ENCODE data around the gene DPP7. TPM values are rescaled to one million over a fixed set of nuclear protein-coding genes. Genes with fewer than 3 reads are reported as not detected.

The DPP7 gene
- total RNA-seq, 3 donors from 2014 or later = 352 to 394 (median 392) TPM

GRCh38 chr9:137114220-137114612 lies 317 bp downstream of the DPP7 start:
- H3K4me3 Mint-ChIP-seq = peak overlapping the region; percentile 70
- H3K36me3 Mint-ChIP-seq (ENCODE audit: insufficient read depth) = peaks cover under 1% of the 10 kb centered on the region
- H3K9me3 Mint-ChIP-seq = no peaks in the 10 kb centered on the region
- peaks cover 7% of the 10 kb centered on the region for H3K4me1 Mint-ChIP-seq (ENCODE audit: low read depth)
- no peak for DNase-seq
- ATAC-seq = peak; percentile 22 to 36
- no peaks in the 10 kb centered on the region for H3K27me3 Mint-ChIP-seq (ENCODE audit: low read depth)

GRCh38 chr9:137113385-137114159 lies 961 bp downstream of the DPP7 start:
- H3K27me3 Mint-ChIP-seq (ENCODE audit: low read depth) = no peaks in the 10 kb centered on the region
- peaks cover 4% of the 10 kb centered on the region for H3K36me3 Mint-ChIP-seq (ENCODE audit: insufficient read depth)
- DNase-seq (peak; percentile 29), ATAC-seq (peak; percentile 41 to 45)
- H3K9me3 Mint-ChIP-seq = no peaks in the 10 kb centered on the region
- H3K4me3 Mint-ChIP-seq = peak overlapping the region; percentile 79
- H3K4me1 Mint-ChIP-seq (ENCODE audit: low read depth) = peaks cover 2% of the 10 kb centered on the region

DNA sequence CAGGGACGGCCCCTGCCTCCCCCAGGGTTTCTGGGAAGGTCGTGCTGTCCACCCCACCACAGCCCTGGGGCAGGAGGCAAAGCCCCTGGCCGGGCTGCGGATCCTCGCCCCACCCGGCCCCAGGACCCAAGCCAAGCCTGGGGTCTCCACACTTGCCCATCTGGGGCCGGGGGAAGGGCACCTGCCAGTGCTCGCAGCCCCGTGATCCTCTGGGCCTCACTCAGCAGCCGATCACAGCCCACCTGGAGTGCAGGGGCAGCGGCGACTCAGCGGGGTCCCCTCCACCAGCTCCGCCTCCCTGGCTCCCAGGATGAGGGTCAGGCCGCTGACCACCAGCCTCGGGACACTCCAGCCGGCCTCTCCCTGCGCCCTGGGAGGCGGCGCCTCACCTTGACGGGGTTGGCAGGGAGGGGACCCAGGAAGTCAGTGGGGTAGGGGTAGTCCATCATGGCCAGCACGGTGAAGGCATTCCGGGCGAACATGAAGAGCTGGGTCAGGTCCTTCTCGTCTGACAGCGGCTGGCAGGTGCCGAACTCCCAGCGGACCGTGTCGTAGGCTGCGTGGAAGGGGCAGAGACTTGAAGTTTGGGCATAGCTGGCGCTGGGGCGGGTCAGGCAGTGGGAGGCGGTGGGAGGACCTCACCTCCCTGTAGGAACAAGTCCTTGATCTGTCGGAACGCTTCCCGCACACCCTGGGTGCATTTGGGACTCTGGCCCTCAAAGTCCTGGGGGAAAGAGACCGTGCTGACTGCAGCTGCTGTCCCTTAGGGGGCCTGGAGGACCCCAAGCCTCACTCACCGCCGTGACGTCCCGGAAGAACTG lies 1.8 kb downstream of the DPP7 start:
- H3K36me3 Mint-ChIP-seq (ENCODE audit: insufficient read depth) = peaks cover 4% of the 10 kb centered on the region
- H3K27me3 Mint-ChIP-seq (ENCODE audit: low read depth) = no peaks in the 10 kb centered on the region
- H3K4me1 Mint-ChIP-seq (ENCODE audit: low read depth) = peaks cover 2% of the 10 kb centered on the region
- DNase-seq (no peak), ATAC-seq (no peak)
- no peaks in the 10 kb centered on the region for H3K9me3 Mint-ChIP-seq
- H3K4me3 Mint-ChIP-seq = peak overlapping the region; percentile 79

- DNase-seq = no peak
- H3K9me3 Mint-ChIP-seq = no peaks in the 10 kb centered on the region
- peaks cover 4% of the 10 kb centered on the region for H3K36me3 Mint-ChIP-seq (ENCODE audit: insufficient read depth)
- H3K27me3 Mint-ChIP-seq (ENCODE audit: low read depth) = no peaks in the 10 kb centered on the region
- no peak overlapping the region for H3K4me3 Mint-ChIP-seq
- no peak for ATAC-seq
- peaks cover 2% of the 10 kb centered on the region for H3K4me1 Mint-ChIP-seq (ENCODE audit: low read depth)
These were observed 2.6 kb downstream of the DPP7 start for GRCh38 chr9:137111788-137112563.

GRCh38 chr9:137110911-137111787 lies 3.4 kb downstream of the DPP7 start:
- ATAC-seq (no peak), DNase-seq (no peak)
- Mint-ChIP-seq H3K27me3 (ENCODE audit: low read depth) (no peaks in the 10 kb centered on the region), H3K4me3 (no peak overlapping the region), H3K9me3 (no peaks in the 10 kb centered on the region), H3K4me1 (ENCODE audit: low read depth) (peaks cover 2% of the 10 kb centered on the region), H3K36me3 (ENCODE audit: insufficient read depth) (peaks cover 4% of the 10 kb centered on the region)

- H3K36me3 Mint-ChIP-seq (ENCODE audit: insufficient read depth) = peaks cover 4% of the 10 kb centered on the region
- no peaks in the 10 kb centered on the region for H3K27me3 Mint-ChIP-seq (ENCODE audit: low read depth)
- no peak overlapping the region for H3K4me3 Mint-ChIP-seq
- H3K9me3 Mint-ChIP-seq = no peaks in the 10 kb centered on the region
- DNase-seq (no peak), ATAC-seq (no peak)
- peaks cover 2% of the 10 kb centered on the region for H3K4me1 Mint-ChIP-seq (ENCODE audit: low read depth)
These were observed 4.2 kb downstream of the DPP7 start for GRCh38 chr9:137110147-137110910.

DNA sequence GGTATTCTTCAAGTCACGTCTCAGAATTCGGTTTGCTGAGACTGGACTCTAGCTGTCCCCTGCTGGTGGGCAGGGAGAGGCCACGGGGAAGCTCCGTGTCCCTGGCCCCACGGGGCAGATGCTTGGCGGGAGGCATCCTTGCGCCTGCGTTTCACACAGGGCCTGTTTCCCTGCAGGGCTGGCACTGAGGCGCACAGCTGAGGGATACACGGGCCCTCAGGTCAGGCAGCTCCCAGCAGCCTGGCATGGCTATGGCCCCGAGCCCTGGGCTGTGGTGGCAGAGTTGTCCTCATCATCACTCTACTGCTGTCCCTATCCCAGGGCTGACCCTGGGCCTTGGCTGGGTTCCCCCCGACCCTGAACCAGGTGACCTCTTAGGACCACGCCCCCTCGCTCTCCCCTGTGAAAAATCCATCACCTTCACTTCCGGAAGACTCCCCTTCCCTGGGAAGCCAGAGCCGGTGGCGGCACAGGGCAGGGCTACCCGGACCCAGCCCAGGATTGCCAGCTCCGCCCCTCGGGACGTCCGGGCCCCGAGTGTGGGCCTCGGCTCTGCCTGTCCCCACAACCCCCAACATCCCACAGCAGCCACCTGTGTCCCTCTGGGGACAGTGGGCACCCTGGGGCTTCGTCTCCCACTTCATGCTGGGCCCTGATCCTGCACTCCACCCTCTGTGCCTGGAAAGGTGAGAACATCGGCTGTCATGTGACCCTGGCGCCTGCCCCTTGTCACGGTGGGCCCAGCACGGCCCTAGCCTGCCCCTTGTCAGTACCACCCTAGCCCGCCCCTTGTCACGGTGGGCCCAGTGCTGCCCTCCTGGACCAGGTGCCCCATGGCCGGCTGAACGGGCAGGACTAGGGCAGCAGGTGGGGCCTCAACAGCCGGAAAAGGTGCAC lies 5.0 kb downstream of the DPP7 start:
- Mint-ChIP-seq H3K9me3 (no peaks in the 10 kb centered on the region), H3K36me3 (ENCODE audit: insufficient read depth) (peaks cover 4% of the 10 kb centered on the region)
- ATAC-seq = no peak

GRCh38 chr9:137108608-137109249 lies 5.8 kb downstream of the DPP7 start:
- Mint-ChIP-seq H3K4me1 (ENCODE audit: low read depth) (peaks cover 2% of the 10 kb centered on the region), H3K9me3 (no peaks in the 10 kb centered on the region), H3K36me3 (ENCODE audit: insufficient read depth) (peaks cover 4% of the 10 kb centered on the region), H3K4me3 (no peak overlapping the region), H3K27me3 (ENCODE audit: low read depth) (no peaks in the 10 kb centered on the region)
- DNase-seq = no peak
- ATAC-seq = no peak

More for the DNA sequence above, 5.0 kb downstream of the DPP7 start:
- no peak overlapping the region for H3K4me3 Mint-ChIP-seq
- DNase-seq = peak; percentile 5
- H3K4me1 Mint-ChIP-seq (ENCODE audit: low read depth) = peaks cover 2% of the 10 kb centered on the region
- H3K27me3 Mint-ChIP-seq (ENCODE audit: low read depth) = no peaks in the 10 kb centered on the region

DNA sequence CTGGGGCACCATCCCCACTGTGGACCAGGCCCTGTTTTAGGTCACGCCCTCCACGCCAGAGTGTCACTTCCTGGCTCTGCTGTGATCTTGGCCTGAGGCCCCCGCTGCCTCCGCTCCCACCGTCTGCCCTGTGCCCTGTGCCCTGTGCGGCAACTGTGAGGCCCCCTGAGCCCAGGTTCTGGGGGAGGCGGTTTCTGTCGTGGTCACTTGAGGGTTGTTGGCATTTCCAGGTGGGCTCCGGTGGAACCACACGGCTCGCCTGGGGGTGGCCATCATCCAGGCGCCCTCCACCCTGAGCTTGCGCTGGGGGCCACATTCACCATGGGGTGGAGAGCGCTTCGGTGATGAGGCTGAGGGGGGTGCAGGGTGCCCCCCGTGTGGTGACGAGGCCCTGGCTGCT lies 6.6 kb downstream of the DPP7 start:
- H3K4me1 Mint-ChIP-seq (ENCODE audit: low read depth) = peaks cover 2% of the 10 kb centered on the region
- no peak overlapping the region for H3K4me3 Mint-ChIP-seq
- ATAC-seq (no peak), DNase-seq (no peak)
- no peaks in the 10 kb centered on the region for H3K27me3 Mint-ChIP-seq (ENCODE audit: low read depth)
- peaks cover 4% of the 10 kb centered on the region for H3K36me3 Mint-ChIP-seq (ENCODE audit: insufficient read depth)
- H3K9me3 Mint-ChIP-seq = no peaks in the 10 kb centered on the region

- DNase-seq (no peak), ATAC-seq (no peak)
- H3K36me3 Mint-ChIP-seq (ENCODE audit: insufficient read depth) = peaks cover 4% of the 10 kb centered on the region
- no peaks in the 10 kb centered on the region for H3K9me3 Mint-ChIP-seq
- no peak overlapping the region for H3K4me3 Mint-ChIP-seq
- H3K4me1 Mint-ChIP-seq (ENCODE audit: low read depth) = no peaks in the 10 kb centered on the region
- H3K27me3 Mint-ChIP-seq (ENCODE audit: low read depth) = no peaks in the 10 kb centered on the region
These were observed 7.1 kb downstream of the DPP7 start for GRCh38 chr9:137107312-137107921.

- no peaks in the 10 kb centered on the region for H3K27me3 Mint-ChIP-seq (ENCODE audit: low read depth)
- no peaks in the 10 kb centered on the region for H3K4me1 Mint-ChIP-seq (ENCODE audit: low read depth)
- H3K9me3 Mint-ChIP-seq = no peaks in the 10 kb centered on the region
- peaks cover 4% of the 10 kb centered on the region for H3K36me3 Mint-ChIP-seq (ENCODE audit: insufficient read depth)
- no peak overlapping the region for H3K4me3 Mint-ChIP-seq
- ATAC-seq = no peak
- no peak for DNase-seq
These were observed 7.8 kb downstream of the DPP7 start for GRCh38 chr9:137106662-137107250.
